ENCODE measurements around the gene GRIN2C. TPM values are rescaled to one million over a fixed set of nuclear protein-coding genes. Genes with fewer than 3 reads are reported as not detected.

The GRIN2C gene
- total and polyA plus RNA-seq, 9 of the 15 experiments (the other 6 are each of a cell fraction or from before 2014, with no cell fraction given): under 0.01 to 0.33 (median 0.10) TPM; not detected in 2

- TF ChIP-seq MBD1 (CRISPR knock-in tag; IDR thresholded peaks at IDR 0.05): peak; percentile 68; the same call in 1 of the 2 replicates
- no peak for TF ChIP-seq FOXM1 (IDR thresholded peaks at IDR 0.05; ENCODE audit: low read depth)
- peak; percentile 60; the same call in 1 of the 2 replicates for TF ChIP-seq FOXM1 (CRISPR knock-in tag; IDR thresholded peaks at IDR 0.05; ENCODE audit: low read depth)
- no peak for TF ChIP-seq RUNX1 (IDR thresholded peaks at IDR 0.05; ENCODE audit: low read depth)
- peak; percentile 92 for TF ChIP-seq TFAP4 (CRISPR knock-in tag; IDR thresholded peaks at IDR 0.05; ENCODE audit: borderline replicate concordance)
- peak; percentile 35; the same call in 1 of the 2 replicates for TF ChIP-seq CREB3L1 (IDR thresholded peaks at IDR 0.05; ENCODE audit: borderline replicate concordance, low read depth)
- no peak for TF ChIP-seq ZNF175 (CRISPR knock-in tag; IDR thresholded peaks at IDR 0.05; ENCODE audit: low read depth)
- no peak for TF ChIP-seq MAFK (IDR thresholded peaks at IDR 0.05; ENCODE audit: low read length)
- peak; percentile 48 for TF ChIP-seq VEZF1 (CRISPR knock-in tag; IDR thresholded peaks at IDR 0.05)
- TF ChIP-seq RBM34 (IDR thresholded peaks at IDR 0.05; ENCODE audit: borderline replicate concordance, insufficient read depth, low read length): no peak
- TF ChIP-seq BRF2 (IDR thresholded peaks at IDR 0.05; ENCODE audit: borderline replicate concordance, insufficient read depth, insufficient read length): no peak
- peak; percentile 51 for TF ChIP-seq FUS (optimal IDR thresholded peaks at IDR 0.05; ENCODE audit: low read depth, low read length)
- peak; percentile 94; the same call in 1 of the 2 replicates for TF ChIP-seq FOXP4 (CRISPR knock-in tag; IDR thresholded peaks at IDR 0.05; ENCODE audit: borderline replicate concordance)
- TF ChIP-seq ZNF408 (CRISPR knock-in tag; IDR thresholded peaks at IDR 0.05; ENCODE audit: low read depth): no peak
Observed at GRCh38 chr17:74852237-74853047, 7.2 kb downstream of the GRIN2C start (continued).

All from K562 (cell line).